PC-3 (cell line): ENCODE results near the gene TTC27.

ENCODE experiments used
- CTCF ChIP-seq: fragments of 300-600 bp; sonication (generic); conservative IDR thresholded peaks from 2 replicates; pipeline ENCODE4 v1.5.1; 2017; ENCODE audit warnings: antibody characterized with exemption, low read depth, mild to moderate bottlenecking, low read length
- EZH2 ChIP-seq: fragments of 300-600 bp; sonication (generic); IDR thresholded peaks from one replicate; pipeline ENCODE4 v1.6.1; 2017; ENCODE audit warnings: antibody characterized with exemption, mild to moderate bottlenecking, low read length; ENCODE audit not compliant: unreplicated experiment
- EZH2phosphoT487 ChIP-seq: fragments of 300-600 bp; sonication (generic); IDR thresholded peaks from 2 replicates; pipeline ENCODE4 v1.6.1; 2018; ENCODE audit warnings: mild to moderate bottlenecking, antibody characterized with exemption, low read length, borderline replicate concordance

DNA sequence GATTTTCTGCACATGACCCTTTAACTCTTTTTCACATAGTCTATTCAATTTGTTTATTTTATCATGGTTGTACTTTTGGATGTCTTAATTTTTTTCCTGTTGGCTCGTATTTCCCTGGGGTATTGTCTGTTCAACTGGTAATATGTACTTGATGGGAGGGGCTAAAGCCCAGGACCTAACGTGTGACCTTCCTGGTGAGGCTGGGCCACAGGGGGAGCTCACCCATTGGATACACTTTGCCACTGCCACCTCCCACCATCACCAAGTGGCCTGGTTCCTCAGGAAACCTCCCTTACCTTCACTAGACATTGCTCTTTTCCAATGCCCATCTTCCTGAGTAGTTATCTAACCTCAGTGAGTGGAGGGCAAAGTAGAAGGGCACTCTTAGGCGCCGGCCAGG is 175.0 kb downstream of the TTC27 start:
- no peak for TF ChIP-seq CTCF
- TF ChIP-seq EZH2phosphoT487, result no peak
- TF ChIP-seq EZH2, result no peak
